ENCODE results near the gene BSND. TPM values are rescaled to one million over a fixed set of nuclear protein-coding genes. Genes with fewer than 3 reads are reported as not detected.
"Not testable (repeated sequence)": the region's sequence is repeated elsewhere in the genome, so short reads cannot be mapped to it uniquely, and the experiment has no call there.

The BSND gene
- total and polyA plus RNA-seq, 4 donors: 0.06 TPM; not detected in 3

GRCh38 chr1:54959241-54959640, 39.5 kb upstream of the BSND start:
- no peaks in the 10 kb centered on the region for H3K36me3 ChIP-seq (ENCODE audit: control insufficient read depth, insufficient read depth, low read length)
- H3K4me1 ChIP-seq (ENCODE audit: control insufficient read depth, insufficient read depth, low read length): no peaks in the 10 kb centered on the region
- H3K27ac ChIP-seq (ENCODE audit: low read depth, low read length): no peak overlapping the region
- H3K4me3 ChIP-seq (ENCODE audit: low read depth, low read length): no peak overlapping the region
- DNase-seq (ENCODE audit: low read depth in 4 of 6, low spot score in 6 of 6): no peak
- WGBS (ENCODE audit: insufficient coverage): no CpG with 5 or more reads among the region's 3 CpGs
- no peaks in the 10 kb centered on the region for H3K9me3 ChIP-seq (ENCODE audit: control insufficient read depth, insufficient read depth, low read length)
- H3K27me3 ChIP-seq (ENCODE audit: control insufficient read depth, insufficient read depth, low read length): no peaks in the 10 kb centered on the region

DNA sequence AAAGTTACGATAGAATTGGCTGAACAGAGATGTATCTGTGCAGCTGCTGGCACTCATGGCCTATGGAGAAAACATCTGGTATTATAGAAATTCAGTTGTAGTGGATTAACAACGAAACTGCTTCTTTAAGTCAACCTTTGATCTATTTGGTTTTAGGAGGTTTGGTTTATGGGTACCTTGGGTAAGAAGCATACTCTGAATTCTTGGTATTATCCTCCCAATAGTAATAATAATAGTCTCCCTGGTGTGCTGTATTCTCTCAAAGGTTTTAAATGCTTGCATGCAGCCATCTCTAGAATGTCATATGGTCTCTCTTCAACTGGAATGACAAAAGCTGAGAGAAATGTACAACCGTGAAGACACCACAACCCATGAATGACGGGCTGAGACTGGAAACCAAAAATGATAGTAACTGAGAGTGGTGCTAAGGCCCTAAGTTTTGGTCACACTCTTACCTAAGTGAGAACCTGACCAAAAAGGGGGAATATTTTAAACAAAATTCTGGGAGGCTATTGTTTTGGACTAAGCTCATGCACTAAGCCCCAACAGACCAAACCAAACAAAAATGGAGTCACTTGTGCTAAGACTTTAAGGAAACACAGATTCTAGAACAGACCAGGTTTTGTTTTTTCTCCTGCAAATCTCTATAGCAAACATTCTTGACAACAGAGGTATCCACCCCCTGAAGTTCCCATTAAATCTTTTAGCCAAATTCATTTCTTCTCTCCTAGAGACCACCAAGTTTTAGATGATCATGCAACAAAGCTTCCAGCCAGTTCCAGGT, 35.9 kb upstream of the BSND start:
- no peaks in the 10 kb centered on the region for H3K9me3 ChIP-seq (ENCODE audit: control insufficient read depth, insufficient read depth, low read length)
- H3K4me3 ChIP-seq (ENCODE audit: low read depth, low read length): no peak overlapping the region
- H3K27ac ChIP-seq (ENCODE audit: low read depth, low read length): no peak overlapping the region
- no peaks in the 10 kb centered on the region for H3K36me3 ChIP-seq (ENCODE audit: control insufficient read depth, insufficient read depth, low read length)
- no peak for DNase-seq (ENCODE audit: low read depth in 4 of 6, low spot score in 6 of 6)
- WGBS (ENCODE audit: insufficient coverage): no CpG with 5 or more reads among the region's 4 CpGs
- H3K4me1 ChIP-seq (ENCODE audit: control insufficient read depth, insufficient read depth, low read length): no peaks in the 10 kb centered on the region
- H3K27me3 ChIP-seq (ENCODE audit: control insufficient read depth, insufficient read depth, low read length): no peaks in the 10 kb centered on the region

- H3K4me1 ChIP-seq (ENCODE audit: control insufficient read depth, insufficient read depth, low read length); H3K27me3 ChIP-seq (ENCODE audit: control insufficient read depth, insufficient read depth, low read length); H3K36me3 ChIP-seq (ENCODE audit: control insufficient read depth, insufficient read depth, low read length); H3K4me3 ChIP-seq (ENCODE audit: low read depth, low read length); H3K27ac ChIP-seq (ENCODE audit: low read depth, low read length); H3K9me3 ChIP-seq (ENCODE audit: control insufficient read depth, insufficient read depth, low read length); DNase-seq (ENCODE audit: low read depth in 4 of 6, low spot score in 6 of 6): not testable (repeated sequence)
- WGBS (ENCODE audit: insufficient coverage): 92% methylated on average over 2 of the region's 5 CpGs
These were observed 34.9 kb upstream of the BSND start for GRCh38 chr1:54963829-54964228.

DNA sequence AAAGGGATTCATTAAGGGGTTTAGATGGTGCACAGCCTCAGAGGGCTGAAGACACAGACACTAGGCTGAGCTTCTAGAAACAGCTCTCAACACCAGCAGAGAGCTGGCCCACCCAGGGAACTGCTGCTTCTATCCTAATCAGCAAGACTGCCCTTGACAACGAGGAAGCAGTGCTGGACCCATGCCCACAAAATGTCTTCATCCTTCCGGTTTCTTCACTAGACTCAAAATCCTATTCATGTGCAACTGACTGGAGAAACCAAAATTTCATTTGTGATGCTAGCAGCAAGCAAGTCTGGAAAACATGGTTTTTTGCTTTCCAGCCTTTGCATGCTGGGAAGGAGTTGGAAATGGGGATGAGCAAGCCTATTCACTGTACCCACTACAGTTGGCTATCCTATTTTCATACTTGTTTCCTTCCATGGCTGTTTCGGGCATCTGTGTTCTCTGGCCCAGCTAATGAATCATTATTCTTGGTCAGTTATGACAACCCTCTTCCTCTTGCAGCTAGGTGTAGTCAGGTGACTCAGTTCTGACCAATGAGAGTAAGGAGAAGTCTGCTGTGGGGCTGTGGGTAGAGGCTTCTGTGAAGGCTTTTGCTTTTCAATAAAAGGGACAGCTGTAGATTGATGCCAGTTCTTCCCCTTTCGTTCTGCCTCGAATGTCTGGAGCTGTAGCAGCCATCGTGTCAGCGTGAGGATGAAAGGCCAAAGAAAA, 33.0 kb upstream of the BSND start:
- 75% methylated on average over 5 of the region's 7 CpGs for WGBS (ENCODE audit: insufficient coverage)
- H3K9me3 ChIP-seq (ENCODE audit: control insufficient read depth, insufficient read depth, low read length): no peaks in the 10 kb centered on the region
- H3K27me3 ChIP-seq (ENCODE audit: control insufficient read depth, insufficient read depth, low read length): no peaks in the 10 kb centered on the region
- DNase-seq (ENCODE audit: low read depth in 4 of 6, low spot score in 6 of 6): peak in 2 of 6 donors; percentile 29 to 64
- H3K4me3 ChIP-seq (ENCODE audit: low read depth, low read length): no peak overlapping the region
- no peak overlapping the region for H3K27ac ChIP-seq (ENCODE audit: low read depth, low read length)
- no peaks in the 10 kb centered on the region for H3K36me3 ChIP-seq (ENCODE audit: control insufficient read depth, insufficient read depth, low read length)
- no peaks in the 10 kb centered on the region for H3K4me1 ChIP-seq (ENCODE audit: control insufficient read depth, insufficient read depth, low read length)

GRCh38 chr1:54967372-54967771, 31.4 kb upstream of the BSND start:
- DNase-seq (ENCODE audit: low read depth in 4 of 6, low spot score in 6 of 6): no peak
- Histone ChIP-seq H3K4me3 (ENCODE audit: low read depth, low read length) (no peak overlapping the region), H3K9me3 (ENCODE audit: control insufficient read depth, insufficient read depth, low read length) (no peaks in the 10 kb centered on the region), H3K27ac (ENCODE audit: low read depth, low read length) (no peak overlapping the region), H3K36me3 (ENCODE audit: control insufficient read depth, insufficient read depth, low read length) (no peaks in the 10 kb centered on the region), H3K27me3 (ENCODE audit: control insufficient read depth, insufficient read depth, low read length) (no peaks in the 10 kb centered on the region), H3K4me1 (ENCODE audit: control insufficient read depth, insufficient read depth, low read length) (no peaks in the 10 kb centered on the region)
- WGBS (ENCODE audit: insufficient coverage): 86% methylated on average over 3 of the region's 5 CpGs

DNA sequence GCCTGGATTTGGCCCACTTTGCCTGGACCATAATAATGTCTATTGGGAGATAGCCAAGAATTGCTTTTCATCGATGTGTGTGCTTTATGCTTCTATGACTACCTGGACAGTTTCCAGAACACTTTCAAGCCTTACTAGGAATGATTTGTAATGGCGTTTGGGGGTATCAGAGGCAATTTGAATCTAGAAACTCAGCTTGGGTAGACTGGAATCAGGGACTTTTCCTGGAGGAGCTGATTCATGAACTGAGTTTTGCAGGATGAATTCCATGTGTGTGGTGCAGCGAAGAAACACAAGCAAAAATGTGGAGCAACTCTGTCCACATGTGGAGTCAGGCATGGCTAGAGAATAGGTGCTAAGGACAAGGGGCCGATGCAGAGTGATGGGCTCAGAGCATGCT, 30.2 kb upstream of the BSND start:
- DNase-seq (ENCODE audit: low read depth in 4 of 6, low spot score in 6 of 6): peak in 1 of 6 donors; percentile 52

DNA sequence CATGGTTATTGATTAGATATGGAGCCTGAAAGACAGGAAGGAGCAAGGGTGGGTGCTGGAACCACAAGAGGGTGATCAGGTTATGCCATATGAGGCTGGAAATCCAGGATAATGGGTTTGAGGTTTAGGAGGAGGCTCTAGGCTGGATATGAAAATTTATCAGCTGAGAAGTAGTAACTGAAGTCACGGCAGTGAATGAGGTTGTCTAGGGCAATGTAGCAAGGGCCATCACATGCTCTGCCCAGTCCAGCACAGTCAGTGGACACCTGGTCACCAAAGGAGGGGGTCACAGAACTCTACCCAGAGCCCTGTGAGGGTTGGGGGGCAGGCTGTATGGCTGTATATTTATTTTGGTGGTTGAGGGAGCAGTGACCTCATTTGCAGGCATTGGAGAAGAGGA, 28.9 kb upstream of the BSND start:
- 92% methylated on average over 1 of the region's 1 CpG for WGBS (ENCODE audit: insufficient coverage)
- Histone ChIP-seq H3K27ac (ENCODE audit: low read depth, low read length) (no peak overlapping the region), H3K4me1 (ENCODE audit: control insufficient read depth, insufficient read depth, low read length) (peaks cover 7% of the 10 kb centered on the region), H3K27me3 (ENCODE audit: control insufficient read depth, insufficient read depth, low read length) (no peaks in the 10 kb centered on the region), H3K36me3 (ENCODE audit: control insufficient read depth, insufficient read depth, low read length) (no peaks in the 10 kb centered on the region), H3K4me3 (ENCODE audit: low read depth, low read length) (no peak overlapping the region), H3K9me3 (ENCODE audit: control insufficient read depth, insufficient read depth, low read length) (no peaks in the 10 kb centered on the region)
- DNase-seq (ENCODE audit: low read depth in 4 of 6, low spot score in 6 of 6): no peak

More for the DNA sequence above, 30.2 kb upstream of the BSND start:
- Histone ChIP-seq H3K36me3 (ENCODE audit: control insufficient read depth, insufficient read depth, low read length) (no peaks in the 10 kb centered on the region), H3K9me3 (ENCODE audit: control insufficient read depth, insufficient read depth, low read length) (no peaks in the 10 kb centered on the region), H3K4me1 (ENCODE audit: control insufficient read depth, insufficient read depth, low read length) (peaks cover 7% of the 10 kb centered on the region), H3K27ac (ENCODE audit: low read depth, low read length) (no peak overlapping the region), H3K4me3 (ENCODE audit: low read depth, low read length) (no peak overlapping the region), H3K27me3 (ENCODE audit: control insufficient read depth, insufficient read depth, low read length) (no peaks in the 10 kb centered on the region)
- 81% methylated on average over 3 of the region's 4 CpGs for WGBS (ENCODE audit: insufficient coverage)

DNA sequence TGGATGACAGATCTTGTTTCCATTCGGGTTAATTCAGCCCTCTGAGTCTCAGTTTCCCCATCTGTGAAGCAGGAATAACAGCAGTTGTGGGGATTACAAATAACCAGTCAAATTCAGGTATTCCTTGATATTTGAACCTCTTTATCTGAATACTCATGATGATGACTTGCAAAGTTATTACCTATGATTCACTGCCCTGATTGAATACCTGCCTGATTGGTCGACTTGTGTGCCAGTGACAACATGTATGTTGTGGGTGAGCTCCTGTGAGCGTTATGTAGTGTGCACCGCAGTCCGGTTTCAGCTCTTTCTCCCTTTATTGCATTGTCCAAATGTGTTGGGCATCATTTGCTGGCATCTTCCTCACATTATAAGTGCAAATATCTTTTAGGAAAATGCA, 27.8 kb upstream of the BSND start:
- no peak for DNase-seq (ENCODE audit: low read depth in 4 of 6, low spot score in 6 of 6)
- 40% methylated on average over 1 of the region's 5 CpGs for WGBS (ENCODE audit: insufficient coverage)
- Histone ChIP-seq H3K4me1 (ENCODE audit: control insufficient read depth, insufficient read depth, low read length) (peaks cover 7% of the 10 kb centered on the region), H3K27me3 (ENCODE audit: control insufficient read depth, insufficient read depth, low read length) (no peaks in the 10 kb centered on the region), H3K9me3 (ENCODE audit: control insufficient read depth, insufficient read depth, low read length) (no peaks in the 10 kb centered on the region), H3K27ac (ENCODE audit: low read depth, low read length) (no peak overlapping the region), H3K4me3 (ENCODE audit: low read depth, low read length) (no peak overlapping the region), H3K36me3 (ENCODE audit: control insufficient read depth, insufficient read depth, low read length) (no peaks in the 10 kb centered on the region)

DNA sequence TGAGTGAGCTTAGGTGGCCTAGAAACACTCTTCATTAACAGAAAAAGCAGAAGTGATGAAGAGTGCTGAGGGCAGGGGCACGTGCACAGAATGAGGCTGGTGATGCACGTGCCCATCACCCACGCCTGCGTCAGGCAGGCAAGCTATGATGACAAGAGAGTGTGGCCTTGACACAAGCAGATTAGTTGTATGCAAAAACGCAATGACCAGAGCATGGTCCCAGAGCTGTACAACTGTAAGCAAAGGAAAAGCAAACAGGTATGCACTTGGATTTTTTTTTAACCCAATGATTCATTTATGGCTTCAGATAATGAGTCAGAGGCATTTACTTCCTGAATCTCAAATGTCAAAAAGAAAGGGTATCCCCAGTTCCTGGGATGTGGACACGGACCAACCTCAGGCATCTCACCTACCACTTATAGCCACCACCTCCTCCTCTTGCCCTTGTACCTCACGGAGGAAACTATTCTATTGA, 27.4 kb upstream of the BSND start:
- Histone ChIP-seq H3K4me3 (ENCODE audit: low read depth, low read length) (no peak overlapping the region), H3K27me3 (ENCODE audit: control insufficient read depth, insufficient read depth, low read length) (no peaks in the 10 kb centered on the region), H3K9me3 (ENCODE audit: control insufficient read depth, insufficient read depth, low read length) (no peaks in the 10 kb centered on the region), H3K27ac (ENCODE audit: low read depth, low read length) (no peak overlapping the region), H3K36me3 (ENCODE audit: control insufficient read depth, insufficient read depth, low read length) (no peaks in the 10 kb centered on the region), H3K4me1 (ENCODE audit: control insufficient read depth, insufficient read depth, low read length) (peaks cover 7% of the 10 kb centered on the region)
- DNase-seq (ENCODE audit: low read depth in 4 of 6, low spot score in 6 of 6): no peak
- 82% methylated on average over 5 of the region's 7 CpGs for WGBS (ENCODE audit: insufficient coverage)

GRCh38 chr1:54972436-54972835, 26.3 kb upstream of the BSND start:
- no peaks in the 10 kb centered on the region for H3K36me3 ChIP-seq (ENCODE audit: control insufficient read depth, insufficient read depth, low read length)
- H3K4me1 ChIP-seq (ENCODE audit: control insufficient read depth, insufficient read depth, low read length): peaks cover 10% of the 10 kb centered on the region
- 91% methylated on average over 4 of the region's 4 CpGs for WGBS (ENCODE audit: insufficient coverage)
- H3K27me3 ChIP-seq (ENCODE audit: control insufficient read depth, insufficient read depth, low read length): no peaks in the 10 kb centered on the region
- no peak for DNase-seq (ENCODE audit: low read depth in 4 of 6, low spot score in 6 of 6)
- no peak overlapping the region for H3K27ac ChIP-seq (ENCODE audit: low read depth, low read length)
- no peaks in the 10 kb centered on the region for H3K9me3 ChIP-seq (ENCODE audit: control insufficient read depth, insufficient read depth, low read length)
- no peak overlapping the region for H3K4me3 ChIP-seq (ENCODE audit: low read depth, low read length)
